Measurements from ENCODE around the gene BHLHE41. TPM values are rescaled to one million over a fixed set of nuclear protein-coding genes. Genes with fewer than 3 reads are reported as not detected.

BHLHE41 gene
- total and polyA plus RNA-seq, 9 of the 15 experiments (the other 6 are each of a cell fraction or from before 2014, with no cell fraction given), result not detected

- no peak overlapping the region for H3K4me2 ChIP-seq (ENCODE audit: insufficient read depth, low read length)
- peak overlapping the region; percentile 21; the same call in 1 of the 2 replicates for H3K4me3 ChIP-seq
- peaks cover 0 to 25% of the 10 kb centered on the region in 2 experiments; a peak in 4 of 5 replicates for H3K4me1 ChIP-seq (replicated peaks in 1 of 2; ENCODE audit: control insufficient read depth in 2 of 2, insufficient read depth in 2 of 2, low read length in 2 of 2)
- in situ Hi-C loops (cut with MboI) (no loop called here), intact Hi-C loops (cut with micrococcal nuclease) (no loop called here)
- H4K20me1 ChIP-seq (replicated peaks; ENCODE audit: control insufficient read depth, insufficient read depth, low read length), result no peaks in the 10 kb centered on the region; the same call in 1 of the 2 replicates
- under 1% methylated on average over 61 of the region's 66 CpGs for WGBS (ENCODE audit: insufficient coverage, low coverage, missing lambda C conversion rate)
- ChIA-PET CTCF (ENCODE audit: low intra/inter-chr PET ratio) (no interaction called here), POLR2A (no interaction called here)
- no peaks in the 10 kb centered on the region for H3K36me3 ChIP-seq (ENCODE audit: control insufficient read depth, insufficient read depth, low read length)
- H3K9me1 ChIP-seq (ENCODE audit: control insufficient read depth, insufficient read depth, low read length), result no peaks in the 10 kb centered on the region
- FAIRE-seq (no peak), ATAC-seq (peak; percentile 35), DNase-seq (ENCODE audit: extremely low read depth in 1 of 4, low spot score in 3 of 4) (peak in 2 of 4 experiments; percentile 17 to 21)
- no peak overlapping the region for H3K9ac ChIP-seq (ENCODE audit: insufficient read depth in 1 of 2, low read depth in 2 of 2, low read length in 2 of 2)
- no TSS peak for BruUV-seq (replicated peaks)
- no peaks in the 10 kb centered on the region for H3K79me2 ChIP-seq (ENCODE audit: control insufficient read depth, insufficient read depth, low read length)
- H3K9me3 ChIP-seq (replicated peaks; ENCODE audit: control insufficient read depth, insufficient read depth, low read depth, low read length), result no peaks in the 10 kb centered on the region
- H3K27ac ChIP-seq (ENCODE audit: extremely low read depth, low read depth, low read length), result no peak overlapping the region
- peaks cover 44 to 54% of the 10 kb centered on the region in 2 experiments for H3K27me3 ChIP-seq (ENCODE audit: control insufficient read depth in 2 of 2, insufficient read depth in 2 of 2, low read length in 2 of 2)
- 0 out of 2 replicates have a peak overlapping the region, but pooled peaks have one; percentile 9 for H2AFZ ChIP-seq (ENCODE audit: low read depth, low read length)
- TF ChIP-seq BRD9 (IDR thresholded peaks at IDR 0.05; ENCODE audit: low read depth, partially characterized antibody), result no peak
- no peak for TF ChIP-seq PKNOX1 (IDR thresholded peaks at IDR 0.05)
- TF ChIP-seq MCM5 (IDR thresholded peaks at IDR 0.05; ENCODE audit: low read depth), result no peak
- no peak for TF ChIP-seq ZNF76 (CRISPR knock-in tag; IDR thresholded peaks at IDR 0.05; ENCODE audit: borderline replicate concordance)
- no peak for TF ChIP-seq ETS1 (conservative IDR thresholded peaks at IDR 0.05; ENCODE audit: control insufficient read depth, low read depth, low read length)
- TF ChIP-seq, protein P1, sequence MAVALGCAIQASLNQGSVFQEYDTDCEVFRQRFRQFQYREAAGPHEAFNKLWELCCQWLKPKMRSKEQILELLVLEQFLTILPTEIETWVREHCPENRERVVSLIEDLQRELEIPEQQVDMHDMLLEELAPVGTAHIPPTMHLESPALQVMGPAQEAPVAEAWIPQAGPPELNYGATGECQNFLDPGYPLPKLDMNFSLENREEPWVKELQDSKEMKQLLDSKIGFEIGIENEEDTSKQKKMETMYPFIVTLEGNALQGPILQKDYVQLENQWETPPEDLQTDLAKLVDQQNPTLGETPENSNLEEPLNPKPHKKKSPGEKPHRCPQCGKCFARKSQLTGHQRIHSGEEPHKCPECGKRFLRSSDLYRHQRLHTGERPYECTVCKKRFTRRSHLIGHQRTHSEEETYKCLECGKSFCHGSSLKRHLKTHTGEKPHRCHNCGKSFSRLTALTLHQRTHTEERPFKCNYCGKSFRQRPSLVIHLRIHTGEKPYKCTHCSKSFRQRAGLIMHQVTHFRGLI (CRISPR knock-in tag; IDR thresholded peaks at IDR 0.05), result no peak
- TF ChIP-seq NCOR1 (IDR thresholded peaks at IDR 0.05), result no peak
- no peak for TF ChIP-seq E2F5 (CRISPR knock-in tag; IDR thresholded peaks at IDR 0.05)
- TF ChIP-seq SAFB2 (IDR thresholded peaks at IDR 0.05; ENCODE audit: borderline replicate concordance, low read depth, low read length, severe bottlenecking), result no peak
- no peak for TF ChIP-seq SMAD3 (CRISPR knock-in tag; conservative IDR thresholded peaks at IDR 0.05)
- TF ChIP-seq, protein P2, sequence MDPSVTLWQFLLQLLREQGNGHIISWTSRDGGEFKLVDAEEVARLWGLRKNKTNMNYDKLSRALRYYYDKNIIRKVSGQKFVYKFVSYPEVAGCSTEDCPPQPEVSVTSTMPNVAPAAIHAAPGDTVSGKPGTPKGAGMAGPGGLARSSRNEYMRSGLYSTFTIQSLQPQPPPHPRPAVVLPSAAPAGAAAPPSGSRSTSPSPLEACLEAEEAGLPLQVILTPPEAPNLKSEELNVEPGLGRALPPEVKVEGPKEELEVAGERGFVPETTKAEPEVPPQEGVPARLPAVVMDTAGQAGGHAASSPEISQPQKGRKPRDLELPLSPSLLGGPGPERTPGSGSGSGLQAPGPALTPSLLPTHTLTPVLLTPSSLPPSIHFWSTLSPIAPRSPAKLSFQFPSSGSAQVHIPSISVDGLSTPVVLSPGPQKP (CRISPR knock-in tag; IDR thresholded peaks at IDR 0.05), result no peak
- TF ChIP-seq PHTF2 (CRISPR knock-in tag; IDR thresholded peaks at IDR 0.05), result no peak
- TF ChIP-seq TEAD1 (CRISPR knock-in tag; IDR thresholded peaks at IDR 0.05), result no peak
- TF ChIP-seq GATAD2B (IDR thresholded peaks at IDR 0.05; ENCODE audit: borderline replicate concordance), result no peak
- no peak for TF ChIP-seq MTA1 (IDR thresholded peaks at IDR 0.05; ENCODE audit: borderline replicate concordance)
- TF ChIP-seq EZH2 (IDR thresholded peaks at IDR 0.05; ENCODE audit: borderline replicate concordance, low read depth, low read length), result peak; percentile 98
These were observed 833 bp upstream of the BHLHE41 start for GRCh38 chr12:26125400-26126339.

Data from K562 (cell line).